Bronchial epithelial cell (primary cell): ENCODE measurements around the gene CDK1. TPM values are rescaled to one million over a fixed set of nuclear protein-coding genes. Genes with fewer than 3 reads are reported as not detected.
"Not testable (repeated sequence)": the region's sequence is repeated elsewhere in the genome, so short reads cannot be mapped to it uniquely, and the experiment has no call there.

Source experiments
- DNase-seq: peaks from one replicate; pipeline ENCODE4 v3.0.0-alpha.2; 2010; ENCODE audit warnings: low read depth
- FAIRE-seq: peaks from 2 replicates; lab custom pipeline; 2011; peaks lifted over from hg19 to GRCh38; lab: Jason Lieb, UNC
- H3K27me3 ChIP-seq: 2 replicates; pipeline ENCODE4 v1.5.1; 2011; ENCODE audit warnings: low read length; ENCODE audit not compliant: control insufficient read depth, insufficient read depth
- H3K36me3 ChIP-seq: 2 replicates; pipeline ENCODE4 v1.5.1; 2011; ENCODE audit warnings: low read length; ENCODE audit not compliant: control insufficient read depth, insufficient read depth
- H3K4me3 ChIP-seq: 2 replicates; pipeline ENCODE4 v1.5.1; 2011; ENCODE audit warnings: mild to moderate bottlenecking, low read depth, low read length, control low read depth
- total RNA-seq: library from RNA; depleted of rRNA; stranded (reverse); fragments of >200 nt; gene quantifications from 2 replicates; pipeline ENCODE4 v1.2.1, GENCODE V29; 2014
- TF ChIP-seq, protein P1 (sequence below): IDR thresholded peaks from 2 replicates; pipeline ENCODE4 v1.5.1; 2011; ENCODE audit warnings: mild to moderate bottlenecking, moderate library complexity, low read length, control low read depth, inconsistent platforms; ENCODE audit not compliant: insufficient read depth, severe bottlenecking

The CDK1 gene
- total RNA-seq, 1 donor from 2014 or later, result 0.79 TPM

DNA sequence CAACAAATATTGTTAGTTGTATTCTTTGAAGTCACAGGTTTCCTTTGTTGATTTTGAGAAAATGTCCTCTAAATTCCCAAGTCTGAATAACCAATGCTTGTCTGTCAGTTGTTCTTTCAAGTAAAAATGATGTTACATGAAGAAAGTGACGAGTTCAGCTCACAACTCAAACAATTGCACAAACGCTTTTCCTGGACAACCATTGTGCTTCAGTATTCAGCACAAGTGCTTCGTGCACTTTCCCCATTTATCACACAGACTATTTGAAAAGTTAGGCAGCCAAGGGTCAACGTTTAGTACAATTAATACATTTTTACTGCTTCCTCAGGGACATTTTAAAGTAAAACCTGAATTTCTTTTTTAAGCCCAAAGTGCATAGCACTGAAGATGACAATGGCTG, 44.5 kb downstream of the CDK1 start:
- no peaks in the 10 kb centered on the region for H3K27me3 ChIP-seq
- H3K4me3 ChIP-seq, result no peak overlapping the region
- TF ChIP-seq, protein P1, sequence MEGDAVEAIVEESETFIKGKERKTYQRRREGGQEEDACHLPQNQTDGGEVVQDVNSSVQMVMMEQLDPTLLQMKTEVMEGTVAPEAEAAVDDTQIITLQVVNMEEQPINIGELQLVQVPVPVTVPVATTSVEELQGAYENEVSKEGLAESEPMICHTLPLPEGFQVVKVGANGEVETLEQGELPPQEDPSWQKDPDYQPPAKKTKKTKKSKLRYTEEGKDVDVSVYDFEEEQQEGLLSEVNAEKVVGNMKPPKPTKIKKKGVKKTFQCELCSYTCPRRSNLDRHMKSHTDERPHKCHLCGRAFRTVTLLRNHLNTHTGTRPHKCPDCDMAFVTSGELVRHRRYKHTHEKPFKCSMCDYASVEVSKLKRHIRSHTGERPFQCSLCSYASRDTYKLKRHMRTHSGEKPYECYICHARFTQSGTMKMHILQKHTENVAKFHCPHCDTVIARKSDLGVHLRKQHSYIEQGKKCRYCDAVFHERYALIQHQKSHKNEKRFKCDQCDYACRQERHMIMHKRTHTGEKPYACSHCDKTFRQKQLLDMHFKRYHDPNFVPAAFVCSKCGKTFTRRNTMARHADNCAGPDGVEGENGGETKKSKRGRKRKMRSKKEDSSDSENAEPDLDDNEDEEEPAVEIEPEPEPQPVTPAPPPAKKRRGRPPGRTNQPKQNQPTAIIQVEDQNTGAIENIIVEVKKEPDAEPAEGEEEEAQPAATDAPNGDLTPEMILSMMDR, result no peak
- DNase-seq (no peak), FAIRE-seq (no peak)
- H3K36me3 ChIP-seq, result no peaks in the 10 kb centered on the region

DNA sequence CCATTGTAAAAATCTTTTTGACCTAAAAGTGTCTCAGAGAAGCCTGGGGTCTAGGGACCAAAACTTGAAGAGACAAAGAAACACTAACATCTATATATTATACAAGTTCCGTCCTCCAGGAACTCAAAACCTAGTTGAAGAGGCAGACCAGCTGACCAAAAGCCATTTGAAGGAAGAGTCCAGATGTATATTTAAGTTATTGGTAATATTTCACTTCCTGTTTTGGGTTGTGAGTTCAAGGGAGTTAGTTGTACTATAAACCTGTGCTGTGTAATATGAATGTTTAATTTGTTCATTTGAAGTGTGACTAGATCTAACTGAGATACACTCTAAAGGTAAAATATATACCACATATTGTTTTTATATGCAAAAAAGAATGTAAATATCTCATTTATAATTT, 45.0 kb downstream of the CDK1 start:
- Histone ChIP-seq H3K4me3 (no peak overlapping the region), H3K36me3 (no peaks in the 10 kb centered on the region), H3K27me3 (no peaks in the 10 kb centered on the region)
- DNase-seq (no peak), FAIRE-seq (no peak)
- TF ChIP-seq, protein P1, result no peak

DNA sequence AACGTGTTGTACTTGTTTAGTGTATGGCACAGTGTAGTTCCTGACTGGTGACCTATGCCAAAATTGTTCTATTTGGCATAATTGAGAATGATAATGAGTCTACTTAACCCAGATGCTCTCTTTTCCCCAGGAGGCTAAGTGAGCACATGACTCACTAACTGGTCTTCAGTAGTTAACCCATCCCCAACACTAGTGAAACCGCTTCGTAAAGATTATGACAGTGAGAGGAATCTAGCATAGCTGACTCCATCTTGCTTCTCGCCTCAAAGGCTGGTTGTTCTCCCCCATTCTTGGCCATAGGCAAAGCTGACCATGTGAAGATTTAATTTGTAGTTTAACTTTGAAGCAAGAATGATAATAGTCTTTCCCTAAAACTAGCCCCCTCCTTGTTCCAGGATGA, 47.2 kb downstream of the CDK1 start:
- no peak for FAIRE-seq
- TF ChIP-seq, protein P1, result no peak
- DNase-seq, result no peak
- Histone ChIP-seq H3K4me3 (no peak overlapping the region), H3K27me3 (no peaks in the 10 kb centered on the region), H3K36me3 (no peaks in the 10 kb centered on the region)

DNA sequence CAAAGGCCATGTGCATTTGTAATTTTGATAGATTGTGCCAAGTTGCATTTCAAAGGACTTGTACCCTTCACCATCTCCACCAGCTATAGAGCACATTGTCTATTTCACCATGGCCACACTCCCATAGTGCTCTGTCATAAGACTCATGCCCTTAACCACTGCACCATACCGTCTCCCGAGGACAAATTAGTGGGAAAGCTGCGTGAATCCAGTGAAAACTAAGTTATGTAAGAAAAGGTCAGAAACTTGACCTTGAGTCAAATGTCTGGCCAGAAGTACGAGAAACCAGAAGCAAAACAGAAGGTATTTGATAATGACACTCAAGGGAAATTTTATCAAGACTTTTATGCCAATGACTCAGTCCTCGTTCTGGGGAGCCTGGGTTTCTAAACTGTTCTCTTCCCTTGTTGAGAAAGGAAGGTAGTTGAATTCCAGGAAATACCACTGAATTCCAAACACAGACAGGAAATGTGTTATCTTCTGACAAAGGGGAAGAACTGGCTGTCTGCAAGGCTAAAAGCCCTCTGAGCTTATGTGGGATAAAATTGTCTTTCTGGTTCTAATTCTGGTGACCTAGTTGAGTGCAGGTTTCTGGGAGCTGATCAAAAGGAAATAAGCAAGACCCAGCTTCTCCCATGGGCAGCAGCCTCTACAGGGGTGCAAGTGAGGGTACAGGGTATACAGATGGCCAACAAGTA, 49.7 kb downstream of the CDK1 start:
- DNase-seq (peak; percentile 66), FAIRE-seq (no peak)
- Histone ChIP-seq H3K36me3 (no peaks in the 10 kb centered on the region), H3K4me3 (no peak overlapping the region), H3K27me3 (no peaks in the 10 kb centered on the region)
- TF ChIP-seq, protein P1, result no peak

DNA sequence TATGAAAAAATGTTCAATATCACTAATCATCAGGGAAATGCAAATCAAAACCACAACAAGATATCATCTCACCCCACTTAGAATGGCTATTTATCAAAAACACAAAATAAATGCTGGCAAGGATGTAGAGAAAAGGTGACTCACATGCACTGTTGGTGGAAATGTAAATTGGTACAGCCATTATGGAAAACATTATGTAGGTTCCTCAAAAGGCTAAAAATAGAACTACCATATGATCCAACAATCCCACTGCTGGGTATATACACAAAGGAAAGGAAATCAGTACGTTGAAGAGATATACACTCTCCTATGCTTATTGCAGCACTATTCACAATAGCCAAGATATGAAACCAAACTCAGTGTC, 50.2 kb downstream of the CDK1 start:
- FAIRE-seq, result no peak
- peak; percentile 33 for DNase-seq
- TF ChIP-seq, protein P1, result no peak
- no peak overlapping the region for H3K4me3 ChIP-seq
- no peaks in the 10 kb centered on the region for H3K27me3 ChIP-seq
- no peaks in the 10 kb centered on the region for H3K36me3 ChIP-seq

DNA sequence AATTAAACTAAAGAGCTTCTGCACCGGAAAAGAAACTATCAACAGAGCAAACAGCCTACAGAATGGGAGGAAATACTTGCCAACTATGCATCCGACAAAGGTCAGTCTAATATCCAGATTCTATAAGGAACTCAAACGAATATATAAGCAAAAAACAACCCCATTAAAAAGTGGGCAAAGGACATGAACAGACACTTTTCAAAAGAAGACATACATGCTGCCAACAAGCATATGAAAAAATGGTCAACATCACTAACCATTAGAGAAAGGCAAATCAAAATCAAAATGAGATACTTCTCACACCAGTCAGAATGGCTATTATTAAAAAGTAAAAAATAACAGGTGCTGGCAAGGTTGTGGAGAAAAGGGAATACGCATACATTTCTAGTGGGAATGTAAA, 53.9 kb downstream of the CDK1 start:
- H3K4me3 ChIP-seq, H3K36me3 ChIP-seq, FAIRE-seq, DNase-seq, H3K27me3 ChIP-seq: not testable (repeated sequence)
